SW480 (cell line): ENCODE measurements around the gene NUDT3.
"Not testable (repeated sequence)": the region's sequence is repeated elsewhere in the genome, so short reads cannot be mapped to it uniquely, and the experiment has no call there.

ENCODE experiments used
- DNase-seq: peaks from one replicate; pipeline ENCODE4 v3.0.0-alpha.2; 2016; ENCODE audit warnings: low spot score

NUDT3 gene

DNA sequence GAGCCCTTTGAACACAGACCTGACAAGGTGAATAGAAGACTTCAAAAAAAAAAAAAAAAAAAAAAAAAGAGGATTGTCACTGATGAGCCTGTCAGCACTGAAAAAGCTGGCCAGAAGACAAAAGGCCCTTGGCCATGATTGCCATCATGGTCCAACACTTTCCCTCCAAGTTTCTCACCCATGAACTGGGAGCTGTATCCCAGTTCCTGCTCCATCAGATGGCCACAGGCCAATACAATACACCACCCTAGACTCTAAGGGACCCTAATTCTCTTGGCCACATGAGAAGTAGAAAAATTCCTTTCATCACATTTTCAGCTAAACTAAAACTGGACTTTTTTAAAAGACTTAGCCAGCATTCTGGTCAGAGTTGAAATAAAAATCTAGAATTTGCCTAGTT lies 50.2 kb downstream of the NUDT3 start:
- no peak for DNase-seq

DNA sequence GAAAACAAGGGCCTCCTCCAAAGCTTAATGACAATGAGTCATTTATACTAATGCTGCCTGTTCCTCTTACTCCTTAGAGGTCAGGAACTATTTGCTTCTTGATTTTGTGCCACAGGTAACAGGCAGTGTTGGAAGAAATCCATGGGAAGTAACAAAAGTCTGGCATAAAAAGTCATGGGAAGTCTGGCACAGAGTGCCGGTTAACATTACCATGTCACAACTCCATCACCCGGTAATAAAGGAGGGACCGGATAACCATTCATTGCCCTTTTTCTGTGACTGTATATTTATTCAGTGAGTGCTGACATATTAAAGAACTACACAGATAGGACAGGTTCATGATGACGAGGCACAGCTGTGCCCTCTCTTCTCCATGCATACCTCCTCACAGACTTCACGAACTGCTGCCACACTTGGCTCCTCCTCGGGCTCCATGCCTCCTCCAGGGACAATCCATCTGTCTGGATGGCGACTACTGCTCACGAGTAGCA lies 50.9 kb downstream of the NUDT3 start:
- DNase-seq, result no peak

GRCh38 chr6:34340906-34341480 lies 51.5 kb downstream of the NUDT3 start:
- DNase-seq, result no peak

DNA sequence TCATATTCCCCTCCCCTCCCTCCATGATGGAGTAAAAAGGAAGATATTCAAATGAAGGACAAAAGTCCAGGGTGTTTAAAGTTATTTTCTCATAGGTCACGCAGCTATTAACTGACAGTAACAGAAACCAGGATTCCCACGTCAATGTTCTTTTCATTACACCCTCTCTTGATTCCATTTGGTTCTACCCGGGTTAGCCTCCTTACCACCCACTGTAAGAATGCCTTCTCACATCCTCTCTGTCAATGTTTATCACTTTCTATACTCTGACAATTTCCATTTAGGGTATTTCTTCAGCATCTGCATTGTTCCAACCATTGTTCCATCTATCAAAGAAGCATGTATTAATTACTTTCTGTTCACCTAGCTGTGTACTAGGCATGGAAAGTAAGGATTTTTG lies 52.1 kb downstream of the NUDT3 start:
- DNase-seq, result no peak

DNA sequence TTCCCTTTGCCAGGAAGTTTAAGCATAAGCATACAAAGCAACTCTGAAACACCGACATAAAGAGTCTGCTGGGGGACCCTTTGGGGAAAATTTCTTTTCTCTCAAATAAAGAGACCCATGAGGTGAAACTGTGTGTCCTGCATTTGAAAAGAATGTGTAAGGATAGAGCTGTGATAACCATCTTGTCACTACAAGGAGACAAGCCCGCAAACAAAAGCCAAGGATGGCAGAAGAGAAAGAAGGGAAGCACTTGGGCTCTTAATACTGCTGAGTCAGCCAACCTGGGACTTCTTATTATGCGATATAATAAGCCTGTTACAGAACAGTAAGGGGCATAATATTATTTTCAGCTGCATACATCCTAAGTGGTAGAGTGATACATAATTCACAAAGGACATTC lies 52.5 kb downstream of the NUDT3 start:
- no peak for DNase-seq

GRCh38 chr6:34339432-34339831 lies 53.0 kb downstream of the NUDT3 start:
- no peak for DNase-seq

GRCh38 chr6:34338811-34339210 lies 53.7 kb downstream of the NUDT3 start:
- DNase-seq, result no peak

GRCh38 chr6:34338377-34338776 lies 54.1 kb downstream of the NUDT3 start:
- no peak for DNase-seq

DNA sequence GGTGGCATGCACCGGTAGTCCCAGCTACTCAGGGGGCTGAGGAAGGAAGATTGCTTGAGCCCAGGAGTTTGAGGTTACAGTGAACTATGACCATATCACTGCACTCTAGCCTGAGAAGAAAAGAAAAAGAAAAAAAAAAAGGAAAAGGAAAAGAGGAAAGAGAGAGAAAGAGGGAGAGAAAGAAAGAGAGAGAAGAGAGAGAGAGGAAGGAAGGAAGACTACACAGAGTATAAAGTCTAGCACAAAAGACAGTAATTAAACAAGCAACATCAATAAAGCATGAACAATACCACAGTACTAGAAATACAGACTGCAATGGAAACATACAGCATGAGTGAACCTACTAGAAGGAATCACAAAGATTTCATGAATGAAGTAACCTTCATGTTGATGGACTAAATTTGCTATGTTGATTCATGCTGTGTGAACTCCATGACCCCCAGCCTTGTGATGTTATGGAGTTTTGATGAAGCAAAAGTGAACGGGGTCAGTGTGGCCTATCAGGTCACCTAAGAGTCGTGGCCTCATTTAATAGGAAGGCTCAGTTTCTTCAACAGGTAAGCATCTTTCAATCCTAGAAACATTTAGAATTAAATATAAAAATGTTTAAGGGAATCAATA lies 57.6 kb downstream of the NUDT3 start:
- DNase-seq, result no peak

- DNase-seq, result no peak
Observed at GRCh38 chr6:34333858-34334257, 58.6 kb downstream of the NUDT3 start.

- DNase-seq, result no peak
Observed at GRCh38 chr6:34332251-34333198, 59.9 kb downstream of the NUDT3 start.

DNA sequence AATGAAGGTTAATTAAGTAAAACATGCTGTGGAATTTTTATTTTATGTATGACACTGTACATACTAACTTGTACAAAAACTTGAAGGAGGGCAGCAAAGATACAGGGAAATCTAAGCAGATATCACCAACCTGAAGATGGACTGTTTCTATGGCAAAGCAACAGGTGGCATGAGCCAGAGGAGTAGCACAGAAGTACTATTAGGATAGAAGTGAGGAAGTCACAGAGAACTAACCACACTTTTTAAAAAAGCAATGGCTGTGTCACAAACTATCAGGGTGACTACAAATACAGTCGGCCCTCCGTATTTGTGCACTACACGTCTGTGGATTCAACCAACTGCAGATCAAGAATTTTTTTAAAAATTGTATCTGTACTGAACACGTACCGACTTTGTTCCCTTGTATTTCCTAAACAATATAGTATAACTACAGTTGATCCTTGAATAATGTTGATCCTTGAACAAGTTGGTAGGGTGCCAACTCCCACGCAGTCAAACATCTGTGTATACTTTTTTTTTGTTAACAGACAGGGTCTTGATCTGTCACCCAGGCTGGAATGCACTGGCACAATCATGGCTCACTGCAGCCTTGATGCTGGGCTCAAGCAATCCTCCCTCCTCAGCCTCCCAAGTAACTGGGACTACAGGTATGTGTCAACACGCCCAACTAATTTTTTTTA lies 61.0 kb downstream of the NUDT3 start:
- DNase-seq, result no peak

DNA sequence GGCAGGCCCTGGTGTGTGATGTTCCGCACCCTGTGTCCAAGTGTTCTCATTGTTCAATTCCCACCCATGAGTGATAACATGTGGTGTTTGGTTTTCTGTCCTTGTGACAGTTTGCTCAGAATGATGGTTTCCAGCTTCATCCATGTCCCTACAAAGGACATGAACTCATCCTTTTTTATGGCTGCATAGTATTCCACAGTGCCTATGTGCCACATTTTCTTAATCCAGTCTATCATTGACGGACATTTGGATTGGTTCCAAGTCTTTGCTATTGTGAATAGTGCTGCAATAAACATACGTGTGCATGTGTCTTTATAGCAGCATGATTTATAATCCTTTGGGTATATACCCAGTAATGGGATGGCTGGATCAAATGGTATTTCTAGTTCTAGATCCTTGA lies 62.7 kb downstream of the NUDT3 start:
- DNase-seq, result not testable (repeated sequence)

DNA sequence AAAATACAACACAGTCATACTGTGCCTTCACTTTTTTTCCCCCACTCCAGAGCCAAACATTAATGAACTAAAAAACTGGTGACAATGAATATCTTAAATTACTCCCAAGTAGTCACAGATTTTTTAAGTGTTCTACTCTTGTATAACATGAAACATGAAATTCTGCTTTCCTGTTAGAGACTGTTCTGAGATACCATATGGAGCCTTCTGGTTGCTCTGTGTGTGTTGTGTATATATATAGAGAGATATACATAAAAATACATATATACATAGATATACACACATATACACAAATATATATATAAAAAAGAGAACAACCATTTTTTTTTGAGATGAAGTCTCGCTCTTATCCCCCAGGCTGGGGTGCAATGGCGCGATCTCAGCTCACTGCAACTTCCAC lies 63.5 kb downstream of the NUDT3 start:
- no peak for DNase-seq

DNA sequence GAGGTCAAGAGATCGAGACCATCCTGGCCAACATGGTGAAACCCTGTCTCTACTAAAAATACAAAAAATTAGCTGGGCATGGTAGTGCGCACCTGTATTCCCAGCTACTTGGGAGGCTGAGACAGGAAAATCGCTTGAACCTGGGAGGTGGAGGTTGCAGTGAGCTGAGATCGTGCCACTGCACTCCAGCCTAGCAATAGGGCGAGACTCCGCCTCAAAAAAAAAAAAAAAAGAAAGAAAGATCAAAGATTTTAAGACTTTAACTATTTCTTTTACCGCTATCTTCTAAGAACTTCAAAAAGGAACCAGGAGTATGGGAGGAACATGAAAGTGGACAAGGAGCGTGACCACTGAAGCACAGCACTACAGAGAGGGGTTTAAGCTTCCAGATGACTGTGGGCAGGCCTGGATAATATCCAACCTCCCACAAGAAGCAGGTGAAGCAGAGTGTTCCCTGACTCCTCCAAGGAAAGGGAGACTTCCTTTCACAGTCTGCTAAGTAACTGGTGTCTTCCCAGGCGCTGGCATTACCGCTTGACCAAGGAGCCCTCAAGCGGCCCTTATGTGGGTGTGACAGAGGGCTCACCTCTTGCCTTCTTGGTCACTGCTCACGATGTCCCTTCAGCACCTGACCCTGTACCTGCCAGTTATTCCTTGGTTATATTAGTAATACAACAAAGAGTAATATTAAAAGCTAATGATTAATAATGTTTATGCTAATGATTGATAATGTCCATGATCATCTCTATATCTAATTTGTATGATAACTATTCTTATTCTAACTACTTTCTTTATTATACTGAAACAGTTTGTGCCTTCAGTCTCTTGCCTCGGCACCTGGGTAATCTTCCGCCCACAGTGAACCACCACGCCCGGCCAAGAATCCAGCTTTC lies 64.9 kb downstream of the NUDT3 start:
- DNase-seq, result not testable (repeated sequence)

DNA sequence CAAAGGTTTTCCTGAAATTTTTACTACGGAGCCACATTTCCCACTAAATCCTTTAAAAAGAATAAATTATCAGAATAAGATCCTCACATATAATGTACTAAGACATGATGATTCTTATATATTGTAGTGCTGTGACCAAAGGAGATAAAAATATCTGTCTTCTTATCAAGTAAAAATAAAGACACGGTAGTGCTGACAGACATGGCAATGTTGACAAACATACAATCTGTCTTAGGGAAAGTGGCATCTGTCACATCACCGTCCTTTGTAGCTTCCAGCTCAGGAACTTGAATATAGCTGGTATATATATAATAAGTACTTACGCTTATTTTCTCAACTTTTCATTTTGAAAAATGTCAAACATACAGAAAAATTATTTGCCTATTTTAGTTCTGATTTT lies 66.8 kb downstream of the NUDT3 start:
- DNase-seq, result no peak

- DNase-seq, result no peak
Observed at GRCh38 chr6:34324738-34325444, 67.6 kb downstream of the NUDT3 start.

DNA sequence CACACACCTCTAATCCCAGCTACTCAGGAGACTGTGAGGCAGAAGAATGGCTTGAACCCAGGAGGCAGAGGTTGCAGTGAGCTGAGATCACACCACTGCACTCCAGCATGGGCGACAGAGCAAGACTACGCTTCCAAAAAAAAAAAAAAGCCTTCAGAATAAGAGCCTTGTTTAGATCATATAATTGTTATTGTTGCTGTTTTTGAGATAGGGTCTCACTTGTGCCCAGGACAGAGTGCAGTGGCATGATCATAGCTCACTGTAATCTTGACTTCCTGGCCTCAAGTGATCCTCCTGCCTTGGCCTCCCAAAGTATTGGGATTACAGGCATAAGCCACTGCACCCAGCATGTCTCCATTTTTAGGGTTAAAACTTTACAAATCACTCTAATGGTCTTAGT lies 68.2 kb downstream of the NUDT3 start:
- not testable (repeated sequence) for DNase-seq

GRCh38 chr6:34323300-34323699 lies 69.2 kb downstream of the NUDT3 start:
- DNase-seq, result no peak

DNA sequence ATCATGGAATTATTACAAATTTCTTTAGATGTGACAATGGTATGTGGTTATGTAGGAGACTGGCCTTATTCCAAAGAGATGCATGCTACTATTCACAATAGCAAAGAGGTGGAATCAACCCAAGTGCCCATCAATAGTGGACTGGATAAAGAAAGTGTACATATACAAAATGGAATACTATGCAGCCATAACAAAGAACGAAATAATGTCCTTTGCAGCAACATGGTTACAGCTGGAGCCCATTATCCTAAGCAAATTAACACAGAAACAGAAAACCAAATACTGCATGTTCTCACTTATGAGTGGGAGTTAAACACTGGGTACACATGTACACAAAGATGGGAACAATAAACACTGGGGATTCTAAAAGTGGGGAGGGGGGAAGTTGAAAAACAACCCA lies 69.7 kb downstream of the NUDT3 start:
- no peak for DNase-seq

DNA sequence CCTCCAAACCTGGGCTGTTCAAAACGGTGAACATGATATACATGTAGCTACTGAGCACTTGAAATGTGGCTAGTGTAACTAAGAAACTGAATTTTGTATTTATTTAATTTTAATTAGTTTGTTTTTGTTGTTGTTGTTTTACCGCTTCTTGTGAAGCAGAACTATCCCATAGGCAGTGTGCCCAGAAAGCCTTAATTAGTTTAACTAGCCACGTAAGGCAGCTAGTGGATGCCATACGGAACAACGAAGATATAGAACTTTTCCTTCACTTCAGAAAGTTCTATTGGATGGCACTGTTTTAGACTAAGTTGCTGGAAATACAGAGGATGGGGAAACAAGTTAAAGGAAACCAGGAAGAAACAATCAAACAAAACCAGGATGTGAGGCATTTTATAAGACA lies 70.6 kb downstream of the NUDT3 start:
- no peak for DNase-seq
